Measurements from ENCODE around the gene RNLS.
"Not testable (repeated sequence)": the region's sequence is repeated elsewhere in the genome, so short reads cannot be mapped to it uniquely, and the experiment has no call there.

RNLS gene

DNA sequence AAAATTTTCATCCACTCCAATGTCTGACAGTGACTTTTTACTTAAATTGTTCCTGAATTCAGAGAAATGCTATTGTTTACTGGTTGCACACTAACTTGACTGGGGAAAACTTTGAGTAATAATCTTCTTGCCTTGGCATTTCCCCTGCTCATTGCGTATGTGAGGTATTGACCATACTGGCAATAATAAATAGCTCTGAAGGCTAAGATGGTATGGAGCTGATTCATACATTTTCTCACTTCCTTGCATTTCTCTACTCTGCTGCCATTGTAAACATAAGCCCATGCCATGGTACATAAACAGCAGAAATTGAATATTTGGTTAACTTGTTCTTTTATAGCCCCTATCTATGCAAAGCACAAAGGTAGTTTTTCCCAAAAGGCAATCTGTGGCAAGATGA lies 290.0 kb downstream of the RNLS start:
- DNase-seq (ENCODE audit: low read depth): no peak

DNA sequence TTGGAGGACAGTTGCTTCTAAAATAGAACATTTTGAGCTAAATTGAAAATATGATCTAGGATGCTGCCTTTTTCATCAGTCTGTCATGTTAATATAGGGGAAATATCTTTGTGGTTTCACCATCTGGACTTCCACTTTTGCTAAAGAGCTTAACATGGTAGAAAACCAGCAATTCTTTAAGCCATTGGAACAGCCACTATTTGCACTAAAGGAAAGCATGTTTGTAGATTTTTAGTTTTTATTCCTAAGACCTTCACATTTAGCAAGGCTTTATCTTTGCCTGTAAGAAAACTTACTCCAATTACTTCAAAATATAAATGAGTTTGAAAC lies 291.0 kb downstream of the RNLS start:
- no peak for DNase-seq (ENCODE audit: low read depth)

DNA sequence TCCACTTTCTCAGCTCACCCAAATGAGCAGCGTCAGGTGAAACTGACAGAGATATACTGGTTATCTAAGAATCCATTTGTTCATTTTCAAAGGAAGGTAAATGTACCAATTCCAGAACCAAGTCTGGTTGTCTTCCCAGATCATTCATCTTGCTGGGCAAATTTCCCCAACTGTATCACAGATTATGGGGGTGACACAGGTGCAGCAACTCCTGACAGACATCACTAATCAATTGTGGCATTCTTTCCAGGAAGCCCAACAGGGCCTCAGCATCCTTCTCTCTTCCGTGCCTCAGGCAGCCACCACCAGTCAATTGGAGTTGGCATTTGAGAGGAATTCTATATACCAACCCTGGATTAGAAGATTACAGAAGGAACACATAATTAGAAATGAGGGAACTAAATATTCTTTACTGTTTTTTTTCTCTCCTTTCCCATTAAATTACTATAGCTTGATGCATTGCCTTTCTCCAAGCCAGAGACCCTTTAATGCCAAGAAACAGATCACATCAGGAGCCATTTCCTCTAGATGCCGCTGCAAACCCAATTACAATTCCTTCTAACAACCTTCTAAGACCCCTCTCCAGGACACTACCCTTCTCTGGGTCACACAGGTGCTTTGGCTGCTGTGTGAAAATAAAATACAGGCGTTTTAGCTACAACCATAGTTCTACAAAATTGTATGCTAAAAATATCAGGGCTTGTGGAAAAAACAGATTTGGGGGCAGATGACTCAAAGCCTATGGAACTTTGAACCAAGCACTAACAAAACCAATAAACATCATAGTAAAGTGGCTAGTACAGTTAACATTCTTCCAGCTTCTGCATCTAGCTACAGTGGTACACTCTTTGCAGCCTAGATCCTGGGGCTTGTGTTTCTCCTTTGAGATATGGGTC lies 291.6 kb downstream of the RNLS start:
- no peak for DNase-seq (ENCODE audit: low read depth)

DNA sequence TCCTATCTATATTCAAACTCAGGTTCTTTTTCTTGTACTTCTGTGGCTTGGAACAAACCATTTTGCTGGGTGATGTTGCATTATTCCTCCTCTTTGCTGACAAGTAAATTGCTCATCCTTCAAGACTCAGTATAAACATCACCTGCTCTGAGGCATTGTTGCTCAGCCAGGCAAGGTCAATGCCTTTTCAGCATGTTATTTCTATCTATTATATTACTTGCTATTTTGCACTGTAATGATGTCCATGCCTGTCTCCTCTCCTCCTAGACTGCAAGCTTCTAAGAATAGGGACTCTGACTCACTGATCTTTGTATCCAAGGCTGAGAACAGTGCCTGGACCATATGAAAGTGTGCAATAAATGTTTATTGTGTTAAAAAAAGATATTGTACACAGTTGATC lies 293.8 kb downstream of the RNLS start:
- no peak for DNase-seq (ENCODE audit: low read depth)

DNA sequence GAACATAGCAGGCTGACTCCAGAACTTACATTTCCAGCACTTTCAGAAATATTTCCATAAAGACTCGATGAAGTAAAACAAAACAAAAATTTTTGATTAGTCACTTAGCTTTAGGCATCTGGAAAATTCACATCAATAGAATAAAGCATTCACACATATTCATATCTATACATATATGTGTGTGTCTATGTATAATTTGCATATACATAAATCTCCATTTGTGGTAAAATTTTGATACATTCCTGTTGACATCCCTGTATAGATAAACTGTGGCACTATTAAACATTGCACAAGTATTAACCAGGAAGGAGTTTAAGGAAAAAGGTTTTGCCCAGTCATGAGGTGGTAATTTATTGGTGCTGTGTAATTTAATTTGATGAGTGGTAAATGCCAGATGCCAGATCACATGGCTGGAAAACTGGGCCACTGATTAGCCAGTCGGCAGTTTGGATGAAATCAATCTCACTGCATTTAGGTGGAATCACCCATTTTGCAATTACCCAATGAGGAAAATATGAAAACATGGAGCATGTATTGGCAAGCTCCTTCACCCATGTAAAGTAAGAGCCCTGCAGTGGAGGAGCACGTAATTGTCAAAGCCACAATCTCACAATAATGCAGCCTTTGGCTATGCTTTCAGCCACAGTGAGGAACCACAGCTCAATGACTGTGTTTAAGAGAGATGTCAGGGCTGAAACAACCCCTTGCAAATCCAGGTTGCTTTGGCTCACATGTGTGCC lies 294.6 kb downstream of the RNLS start:
- DNase-seq (ENCODE audit: low read depth): no peak

DNA sequence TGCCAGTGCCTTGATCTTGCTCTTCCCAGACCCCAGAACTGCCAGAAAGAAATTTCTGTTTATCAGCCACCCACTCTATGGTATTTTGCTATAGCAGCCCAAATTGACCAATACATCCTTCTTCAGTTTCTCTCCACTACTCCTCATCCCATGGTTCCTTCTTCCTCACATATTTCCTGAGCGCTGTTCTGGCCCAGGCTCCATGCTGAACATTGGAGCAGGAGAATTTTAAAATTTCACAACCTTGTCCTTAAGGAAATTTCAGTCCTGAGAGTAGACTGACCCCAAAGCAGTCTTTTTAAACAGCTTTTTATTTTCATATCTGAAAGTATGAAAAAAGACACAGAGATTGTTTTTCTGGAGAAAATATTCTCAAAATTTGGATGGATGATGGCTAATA lies 297.1 kb downstream of the RNLS start:
- DNase-seq (ENCODE audit: low read depth): no peak

DNA sequence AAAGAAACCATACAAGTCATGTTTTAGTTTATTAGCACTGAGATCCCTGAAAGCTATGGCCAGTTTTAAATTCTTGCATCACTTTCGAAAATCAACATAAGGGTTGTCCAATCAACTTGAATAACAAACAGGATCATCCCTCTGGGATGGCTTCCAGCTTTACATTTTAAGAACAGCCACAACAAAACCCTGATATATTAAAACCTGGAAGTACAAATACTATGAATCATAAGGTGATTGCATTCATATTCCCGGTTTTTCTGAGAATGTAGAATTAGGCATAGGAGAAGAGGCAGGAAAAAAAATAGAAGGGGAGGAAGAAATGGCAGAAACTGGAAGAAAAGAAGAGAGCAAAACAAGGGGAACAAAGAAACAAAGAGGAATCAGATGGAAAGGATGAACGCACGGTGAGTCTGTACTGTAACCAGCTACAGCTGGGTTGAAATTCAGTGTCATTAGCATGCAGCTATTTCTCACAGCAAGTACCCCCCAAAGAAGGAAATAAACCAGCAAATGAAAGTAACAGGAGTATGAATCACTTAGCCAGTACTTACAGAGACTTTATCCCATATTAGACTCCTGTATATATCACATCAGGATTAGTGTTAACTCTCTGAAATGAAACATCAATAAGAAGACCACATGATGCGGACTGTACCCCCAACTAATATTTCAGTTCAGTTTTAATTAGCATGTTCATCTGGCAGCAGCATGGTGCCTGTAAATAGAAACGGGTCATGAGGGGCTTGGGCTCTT lies 301.3 kb downstream of the RNLS start:
- peak; percentile 38 for DNase-seq (ENCODE audit: low read depth)

DNA sequence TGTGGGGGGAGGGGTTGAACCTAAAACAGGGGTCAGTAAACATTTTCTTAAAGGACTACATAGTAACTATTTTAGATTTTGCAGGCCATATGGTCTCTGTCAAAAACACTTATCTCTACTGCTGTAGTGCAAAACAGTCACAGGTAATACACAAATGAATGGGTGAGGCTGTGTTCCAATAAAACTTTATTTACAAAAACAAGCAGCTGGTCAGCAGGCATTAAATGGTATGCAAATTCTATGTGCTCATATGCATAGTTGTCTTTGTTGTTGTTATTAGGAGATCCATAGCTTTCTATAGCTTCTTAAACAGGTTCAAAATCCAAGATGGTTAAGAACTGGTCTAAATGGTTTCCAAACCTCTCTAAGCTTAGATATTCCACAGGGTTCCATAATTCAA lies 302.6 kb downstream of the RNLS start:
- DNase-seq (ENCODE audit: low read depth): no peak

DNA sequence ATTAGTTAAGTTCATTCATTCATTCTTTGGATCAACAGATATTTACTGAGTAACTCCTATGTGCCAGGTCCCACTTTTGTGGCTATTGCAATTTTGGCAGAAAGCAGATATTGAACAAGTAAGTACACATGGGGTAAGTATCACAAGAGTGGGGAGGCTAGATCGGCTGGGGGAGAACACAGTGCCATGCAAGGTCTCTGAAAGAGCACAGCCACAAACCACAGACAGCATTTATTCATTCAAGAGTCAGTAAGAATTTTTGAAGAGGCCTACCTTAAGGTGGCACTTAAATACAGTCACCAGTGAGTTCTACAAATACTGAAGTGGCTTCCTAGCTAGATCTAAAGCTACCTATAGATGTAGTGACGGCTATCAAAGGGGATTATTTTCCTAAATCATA lies 304.2 kb downstream of the RNLS start:
- DNase-seq (ENCODE audit: low read depth): no peak

DNA sequence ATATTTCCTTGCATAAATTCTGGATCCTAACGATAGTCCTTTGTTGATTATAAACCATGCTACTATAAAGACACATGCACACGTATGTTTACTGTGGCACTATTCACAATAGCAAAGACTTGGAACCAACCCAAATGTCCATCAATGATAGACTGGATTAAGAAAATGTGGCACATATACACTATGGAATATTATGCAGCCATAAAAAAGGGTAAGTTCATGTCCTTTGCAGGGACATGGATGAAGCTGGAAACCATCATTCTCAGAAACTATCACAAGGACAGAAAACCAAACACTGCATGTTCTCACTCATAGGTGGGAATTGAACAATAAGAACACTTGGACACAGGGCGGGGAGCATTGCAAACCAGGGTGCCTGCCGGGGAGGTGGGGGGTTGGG lies 306.2 kb downstream of the RNLS start:
- DNase-seq (ENCODE audit: low read depth): not testable (repeated sequence)

DNA sequence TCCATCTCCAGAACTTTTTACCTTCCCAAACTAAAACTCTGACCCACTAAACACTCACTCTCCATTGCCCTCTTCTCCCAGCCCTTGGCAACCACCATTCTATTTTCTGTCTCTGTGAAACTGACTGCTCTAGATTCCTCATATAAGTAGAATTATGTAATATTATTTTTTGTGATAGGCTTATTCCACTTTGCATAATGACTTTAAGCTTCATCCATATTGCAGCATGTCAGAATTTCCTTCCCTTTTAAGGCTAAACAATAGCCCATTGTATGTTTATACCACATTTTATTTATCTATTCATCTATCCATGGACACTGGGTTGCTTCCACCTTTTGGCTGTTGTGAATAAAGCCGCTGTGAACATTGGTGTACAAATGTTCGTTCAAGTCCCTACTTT lies 308.8 kb downstream of the RNLS start:
- no peak for DNase-seq (ENCODE audit: low read depth)

DNA sequence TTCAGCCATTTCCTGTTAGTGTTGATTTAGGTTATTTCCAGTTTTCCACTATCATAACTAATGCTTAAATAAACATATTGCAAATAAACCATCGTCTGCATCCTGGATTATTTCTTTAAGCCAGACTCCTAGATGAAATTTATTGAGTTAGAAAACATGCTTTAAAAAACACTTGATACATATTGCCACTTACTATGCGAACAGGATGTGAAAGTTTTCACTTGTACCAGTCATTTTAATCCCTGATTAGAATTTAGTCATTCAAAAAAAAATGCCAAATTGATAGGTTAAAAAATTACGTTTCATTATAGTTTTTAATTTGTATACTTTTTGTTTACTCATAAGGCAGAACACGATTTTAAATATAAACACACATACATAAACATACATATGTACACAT lies 309.6 kb downstream of the RNLS start:
- DNase-seq (ENCODE audit: low read depth): no peak

DNA sequence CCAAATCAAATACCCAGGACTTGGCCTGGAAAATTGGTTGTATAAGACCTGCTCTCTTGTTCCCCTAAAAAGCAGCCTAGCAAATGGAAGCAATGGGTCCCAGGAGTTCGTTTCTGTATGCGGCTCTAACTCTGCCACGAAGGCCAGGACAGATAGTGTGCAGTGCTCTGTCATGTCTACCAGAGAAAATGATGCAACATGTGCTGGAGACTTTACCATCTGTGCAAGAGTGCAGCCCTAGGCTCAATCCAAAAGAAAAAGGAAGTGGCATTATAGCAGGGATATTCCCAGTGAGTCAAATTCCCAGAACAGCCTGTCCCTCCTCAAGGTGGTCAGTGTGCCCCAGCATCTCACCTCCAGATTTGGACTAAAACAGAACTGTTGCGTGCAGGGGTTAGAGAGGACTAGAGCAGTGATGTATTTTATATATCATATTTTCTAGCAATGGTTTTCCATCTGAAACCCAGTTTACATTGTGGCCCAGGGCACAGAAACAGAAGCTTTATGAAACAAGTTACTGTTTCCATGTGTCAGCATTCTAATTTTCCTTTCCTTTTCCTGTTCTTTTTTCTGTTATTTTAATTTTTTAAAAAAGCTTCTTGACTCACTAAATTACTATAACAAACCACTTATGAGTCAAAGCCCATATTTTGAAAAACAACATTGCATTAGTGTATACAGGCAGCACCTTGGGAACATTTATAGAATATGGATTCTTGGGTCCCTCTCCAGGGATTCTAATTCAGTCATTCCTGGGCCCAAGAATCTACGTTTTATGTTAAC lies 311.2 kb downstream of the RNLS start:
- no peak for DNase-seq (ENCODE audit: low read depth)

DNA sequence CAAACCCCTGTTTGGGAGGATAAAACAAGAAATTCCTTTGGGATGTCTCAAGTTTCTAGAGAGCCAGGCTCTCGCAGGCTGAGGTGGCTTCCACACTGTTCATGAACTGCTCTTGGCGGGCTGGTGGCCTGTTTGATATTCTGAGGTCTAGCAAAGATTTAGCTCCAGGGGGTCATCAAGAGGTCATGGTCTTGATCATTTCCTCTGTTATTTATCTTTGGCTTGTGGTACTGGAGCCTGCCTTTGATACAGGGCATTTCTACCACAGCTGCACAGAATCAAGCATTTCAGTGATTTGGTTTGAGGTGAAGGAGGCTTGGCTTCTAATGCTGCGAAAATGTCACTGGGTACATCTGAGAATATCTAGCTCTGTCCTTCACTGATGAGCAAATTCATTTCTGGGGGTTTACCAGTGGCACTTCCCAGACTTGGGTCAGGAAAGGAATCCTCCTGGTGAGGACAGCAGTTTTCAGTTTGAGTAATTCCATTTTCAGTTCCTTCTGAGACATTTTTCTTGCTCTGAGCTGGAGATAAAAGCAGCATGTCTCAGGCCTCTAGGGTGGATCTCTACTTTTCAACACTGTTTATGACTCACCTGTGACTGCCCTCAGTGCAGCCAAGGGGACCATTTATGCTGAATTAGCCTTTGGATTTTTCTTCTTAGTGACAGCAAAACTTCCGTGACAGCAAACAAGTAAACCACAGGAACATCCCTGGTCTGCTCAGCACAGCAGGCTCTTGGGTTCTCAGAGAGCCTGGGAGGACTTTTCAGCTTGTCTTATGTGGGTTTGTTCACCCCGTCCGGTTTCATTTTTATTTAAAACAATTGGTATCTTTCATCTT lies 312.0 kb downstream of the RNLS start:
- DNase-seq (ENCODE audit: low read depth): peak; percentile 33

DNA sequence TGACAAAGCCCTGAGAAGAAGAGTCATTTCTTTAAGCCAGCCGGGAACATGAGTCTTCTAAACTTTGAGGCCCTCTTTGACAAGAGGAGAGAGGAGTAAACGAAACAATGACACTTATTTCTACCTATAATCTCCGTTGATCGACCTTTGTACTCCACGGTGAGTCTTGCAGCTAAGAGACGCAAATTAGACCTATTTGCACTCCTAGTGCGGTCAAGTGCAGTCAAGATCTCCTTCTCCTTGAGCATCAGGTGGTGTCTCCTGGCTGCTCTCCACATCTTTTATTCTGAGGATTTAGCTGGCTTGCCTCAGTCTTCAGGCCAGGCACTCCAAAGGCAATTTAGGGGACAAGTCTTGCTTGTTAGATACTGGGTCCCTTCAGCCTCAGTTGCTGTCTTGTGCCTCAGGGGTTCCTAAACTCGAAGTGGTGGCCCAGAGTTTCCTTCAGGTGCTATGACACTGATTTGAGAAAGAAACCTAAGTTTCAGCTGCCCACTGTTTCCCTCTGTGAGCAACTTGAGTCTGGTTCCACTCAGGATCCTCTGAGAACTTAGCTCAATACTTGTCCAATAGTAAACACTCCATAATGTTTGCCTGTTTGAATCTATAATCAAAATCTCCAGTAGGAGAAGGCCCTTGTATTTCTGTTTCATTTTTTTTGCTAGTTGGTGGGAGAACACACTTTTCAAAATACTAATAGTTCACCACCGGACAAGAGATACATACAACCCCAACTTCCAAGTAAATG lies 312.9 kb downstream of the RNLS start:
- no peak for DNase-seq (ENCODE audit: low read depth)

DNA sequence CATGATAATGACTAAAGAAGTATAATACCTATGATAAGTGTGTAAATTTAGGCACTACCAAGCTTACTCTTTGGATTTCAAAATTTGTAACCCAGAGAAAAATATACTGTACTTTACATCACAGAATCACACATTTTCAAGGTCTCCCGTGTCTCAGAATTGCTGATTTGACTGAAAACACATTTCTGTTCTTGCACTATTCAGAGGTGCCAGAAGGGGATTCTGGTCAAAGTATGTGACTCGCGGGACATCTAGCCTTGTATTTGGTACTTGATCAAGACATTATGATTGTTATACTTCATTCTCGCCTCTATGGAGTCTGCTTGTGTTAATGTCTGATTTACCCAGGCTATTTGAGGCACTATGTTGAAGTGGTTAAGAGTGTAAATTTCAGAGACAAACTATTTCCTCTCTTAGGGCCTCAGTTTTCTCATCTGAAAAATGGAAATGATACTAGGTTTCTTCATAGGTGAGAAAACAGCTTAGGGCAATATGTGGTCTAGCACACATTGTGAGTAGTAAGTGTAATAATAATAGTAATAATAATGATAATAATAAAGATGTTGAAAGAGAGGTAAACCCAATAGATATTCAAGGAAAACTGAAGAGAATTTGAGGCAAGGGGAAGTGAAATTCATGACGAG lies 320.4 kb downstream of the RNLS start:
- DNase-seq (ENCODE audit: low read depth): no peak

DNA sequence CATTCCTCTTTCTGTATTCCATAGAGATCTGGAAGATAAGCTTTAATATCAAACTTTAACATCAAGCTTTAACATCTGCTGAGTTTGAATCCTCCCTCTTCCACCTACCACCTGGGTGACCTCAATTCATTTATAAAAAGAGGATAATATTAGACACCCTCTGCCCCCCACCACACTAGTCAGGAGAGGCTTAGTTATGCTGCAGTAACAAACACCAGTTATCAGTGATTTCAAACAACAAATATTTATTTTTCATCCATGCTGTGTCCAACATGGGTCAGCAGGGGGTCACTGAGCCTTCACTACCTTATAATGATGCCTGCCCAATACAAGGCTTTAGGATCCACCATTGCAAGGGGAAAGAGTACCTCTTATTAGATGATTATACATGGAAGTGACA lies 322.0 kb downstream of the RNLS start:
- no peak for DNase-seq (ENCODE audit: low read depth)

DNA sequence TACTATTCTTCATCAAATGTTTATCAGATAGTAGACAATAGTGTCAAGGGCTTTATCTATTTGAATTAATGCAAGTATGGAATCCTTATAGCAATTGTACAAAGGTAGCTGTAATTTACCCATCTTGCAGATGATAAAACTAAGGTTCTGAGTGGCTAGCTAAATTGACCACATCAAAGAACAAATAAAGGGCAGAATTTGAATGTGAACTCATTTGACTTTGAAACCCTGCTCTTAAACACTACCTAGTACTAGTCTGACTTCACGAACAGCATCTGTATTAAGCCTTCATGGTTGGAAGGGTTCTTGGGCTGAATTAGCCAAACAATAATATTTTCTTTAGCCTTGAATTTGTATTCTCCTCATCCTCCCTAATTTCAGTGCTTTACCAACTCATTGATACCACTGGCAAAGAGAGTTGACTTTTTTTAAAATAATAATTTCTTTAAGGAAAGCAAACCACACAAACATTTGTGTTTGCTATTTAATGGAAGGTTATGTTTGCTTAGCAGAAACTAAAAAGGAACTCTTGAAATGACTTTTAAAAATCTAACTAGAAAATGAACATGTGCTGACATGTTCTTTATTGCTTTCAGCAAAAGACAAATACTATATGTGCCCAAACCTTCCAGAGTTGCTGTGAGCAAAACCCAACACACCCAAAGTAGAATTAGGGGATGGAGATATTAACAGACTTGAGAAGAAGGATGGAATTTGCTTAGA lies 322.6 kb downstream of the RNLS start:
- DNase-seq (ENCODE audit: low read depth): no peak

DNA sequence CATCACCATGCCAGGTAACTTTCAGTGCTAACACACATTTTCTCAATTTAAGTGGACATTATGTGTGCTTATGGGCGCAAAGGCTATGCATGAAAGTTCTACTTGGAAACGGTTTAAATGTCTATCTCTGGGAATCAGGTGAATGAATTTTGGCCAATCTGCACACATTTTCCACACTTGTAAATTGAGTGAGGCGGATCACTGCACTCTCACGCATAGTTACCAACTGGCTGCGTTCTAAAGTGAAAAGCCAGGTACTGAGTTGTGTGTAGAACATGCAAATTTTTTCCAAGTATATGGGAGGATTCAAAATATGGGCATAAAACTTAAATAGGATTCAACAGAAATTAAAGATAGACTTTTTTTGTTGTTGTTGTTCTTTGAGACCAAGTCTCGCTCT lies 323.7 kb downstream of the RNLS start:
- no peak for DNase-seq (ENCODE audit: low read depth)

All from GM04503 (cell line).